A549 (cell line): ENCODE results near the gene ZNF319. TPM values are rescaled to one million over a fixed set of nuclear protein-coding genes. Genes with fewer than 3 reads are reported as not detected.

Experiments used
- ATAC-seq, 2 experiments: fragments of 200-7000 bp in 1 of 2; fragments of >200 bp in 1 of 2; cut with Nextera tagmentation in 1 of 2; cut with Tn5 transposase in 1 of 2; 3 replicates each; pipeline versions ENCODE4 v1.8.0 to v1.9.1; 2018 to 2020; ENCODE audit warnings: mild to moderate bottlenecking in 1 of 2, moderate library complexity in 1 of 2
- CTCF ChIA-PET: fragments of 300-600 bp; sonication (Branson Sonifier 250); formaldehyde crosslinking; extraction: SDS; loops from one replicate; lab custom pipeline; 2021; ENCODE audit warnings: antibody characterized with exemption, inconsistent platforms; lab: Yijun Ruan, JAX
- POLR2A ChIA-PET: fragments of 350-600 bp; formaldehyde crosslinking; extraction: SDS; loops from one replicate; lab custom pipeline; 2021; ENCODE audit warnings: antibody characterized with exemption, inconsistent platforms; lab: Yijun Ruan, JAX
- DNase-seq, 2 experiments: peaks; one replicate each; pipeline versions ENCODE4 v3.0.0 to v3.0.0-alpha.2; 2011 to 2016; ENCODE audit warnings: low read depth in 1 of 2, low spot score in 1 of 2
- FAIRE-seq: peaks from 2 replicates; lab custom pipeline; 2011; peaks lifted over from hg19 to GRCh38; lab: Jason Lieb, UNC
- H3K27ac ChIP-seq, 2 experiments: fragments of >200 bp; sonication (Bioruptor Twin); formaldehyde crosslinking; 3 replicates each; pipeline ENCODE4 v1.5.1; 2016 to 2017
- H3K4me1 ChIP-seq: fragments of >200 bp; sonication (Bioruptor Twin); formaldehyde crosslinking; 3 replicates; pipeline ENCODE4 v1.6.1; 2016
- H3K4me2 ChIP-seq: fragments of >200 bp; sonication (Bioruptor Twin); formaldehyde crosslinking; 3 replicates; pipeline ENCODE4 v1.6.1; 2016
- H3K4me3 ChIP-seq: fragments of >200 bp; sonication (Bioruptor Twin); formaldehyde crosslinking; 3 replicates; pipeline ENCODE4 v1.5.1; 2016
- H3K9me3 ChIP-seq: fragments of >200 bp; sonication (Bioruptor Twin); formaldehyde crosslinking; 3 replicates; pipeline ENCODE4 v1.6.1; 2016
- CBX2 ChIP-seq: fragments of 200-600 bp; sonication (generic); IDR thresholded peaks from 2 replicates; pipeline ENCODE4 v1.6.1; 2016; ENCODE audit warnings: low read depth, mild to moderate bottlenecking, borderline replicate concordance
- CHD4 ChIP-seq: fragments of 200-600 bp; sonication (generic); IDR thresholded peaks from 2 replicates; pipeline ENCODE4 v1.6.1; 2016; ENCODE audit warnings: antibody characterized with exemption, mild to moderate bottlenecking, borderline replicate concordance
- CTCF ChIP-seq: fragments of >200 bp; sonication (Bioruptor Twin); formaldehyde crosslinking; IDR thresholded peaks from 3 replicates; pipeline ENCODE4 v1.5.1; 2016
- EHF ChIP-seq: fragments of 250-450 bp; sonication (Bioruptor Pico); IDR thresholded peaks from 2 replicates; pipeline ENCODE4 v1.5.0; 2020; ENCODE audit warnings: mild to moderate bottlenecking
- FOSB ChIP-seq: fragments of 250-450 bp; sonication (Bioruptor Pico); IDR thresholded peaks from 2 replicates; pipeline ENCODE4 v1.5.0; 2020; ENCODE audit warnings: mild to moderate bottlenecking, moderate library complexity
- FOSL2 ChIP-seq, 2 experiments: fragments of 450-650 bp in 1 of 2; fragments of >200 bp in 1 of 2; sonication (Bioruptor Twin) in 1 of 2; formaldehyde crosslinking; IDR thresholded peaks; 2 replicates each; pipeline versions ENCODE4 v1.5.0 to v1.6.1; 2016 to 2020; ENCODE audit warnings: mild to moderate bottlenecking in 1 of 2, moderate library complexity in 1 of 2
- FOXS1 ChIP-seq: fragments of 250-450 bp; sonication (Bioruptor Pico); IDR thresholded peaks from 2 replicates; pipeline ENCODE4 v1.5.0; 2020; ENCODE audit warnings: mild to moderate bottlenecking, moderate library complexity
- GATA3 ChIP-seq: IDR thresholded peaks from 2 replicates; pipeline ENCODE4 v1.6.1; 2012; ENCODE audit warnings: borderline replicate concordance
- HDAC2 ChIP-seq: fragments of 200-600 bp; sonication (generic); IDR thresholded peaks from 2 replicates; pipeline ENCODE4 v1.6.1; 2016
- HES2 ChIP-seq: fragments of >200 bp; sonication (Bioruptor Twin); formaldehyde crosslinking; IDR thresholded peaks from 2 replicates; pipeline ENCODE4 v1.6.1; 2016
- HMGXB4 ChIP-seq: fragments of 250-450 bp; sonication (Bioruptor Pico); IDR thresholded peaks from 2 replicates; pipeline ENCODE4 v1.5.0; 2021; ENCODE audit warnings: mild to moderate bottlenecking, moderate library complexity, borderline replicate concordance
- HOXB5 ChIP-seq: fragments of 250-450 bp; sonication (Bioruptor Pico); IDR thresholded peaks from 2 replicates; pipeline ENCODE4 v1.5.0; 2020; ENCODE audit warnings: mild to moderate bottlenecking, moderate library complexity
- JUNB ChIP-seq: fragments of >200 bp; sonication (Bioruptor Twin); formaldehyde crosslinking; IDR thresholded peaks from 2 replicates; pipeline ENCODE4 v1.6.1; 2016
- KDM1A ChIP-seq: fragments of 200-600 bp; sonication (generic); IDR thresholded peaks from 2 replicates; pipeline ENCODE4 v1.6.1; 2016; ENCODE audit warnings: low read depth, mild to moderate bottlenecking
- MAFK ChIP-seq: fragments of 450-650 bp; IDR thresholded peaks from 2 replicates; pipeline ENCODE4 v1.6.1; 2014; ENCODE audit not compliant: partially characterized antibody
- MYC ChIP-seq: IDR thresholded peaks from 2 replicates; pipeline ENCODE4 v1.6.1; 2012; ENCODE audit warnings: mild to moderate bottlenecking, inconsistent platforms, low read length, improper control_type of control experiment, borderline replicate concordance
- PBX3 ChIP-seq: IDR thresholded peaks from 2 replicates; pipeline ENCODE4 v1.6.1; 2012
- POLR2AphosphoS2 ChIP-seq: conservative IDR thresholded peaks from 2 replicates; pipeline ENCODE4 v1.6.1; 2012; ENCODE audit warnings: low read length, improper control_type of control experiment, inconsistent platforms
- RAD21 ChIP-seq, 2 experiments: fragments of >200 bp in 1 of 2; sonication (Bioruptor Twin) in 1 of 2; formaldehyde crosslinking in 1 of 2; IDR thresholded peaks in 1 of 2; conservative IDR thresholded peaks in 1 of 2; 2 replicates in 1 of 2; 3 replicates in 1 of 2; pipeline ENCODE4 v1.6.1; 2012 to 2018; ENCODE audit warnings: inconsistent platforms in 1 of 2
- RCOR1 ChIP-seq: fragments of 150-350 bp; IDR thresholded peaks from 2 replicates; pipeline ENCODE4 v1.6.1; 2014; ENCODE audit warnings: antibody characterized with exemption, low read length, low read depth
- REST ChIP-seq: fragments of 200-600 bp; sonication (generic); IDR thresholded peaks from 2 replicates; pipeline ENCODE4 v1.6.1; 2016; ENCODE audit warnings: antibody characterized with exemption, mild to moderate bottlenecking, moderate library complexity
- RFX5 ChIP-seq: fragments of 450-650 bp; IDR thresholded peaks from 2 replicates; pipeline ENCODE4 v1.7.1; 2014; ENCODE audit warnings: antibody characterized with exemption, mild to moderate bottlenecking, moderate library complexity
- ZC3H11A ChIP-seq: fragments of 450-650 bp; IDR thresholded peaks from 2 replicates; pipeline ENCODE4 v1.6.1; 2014; ENCODE audit warnings: antibody characterized with exemption, mild to moderate bottlenecking
- ZFP36 ChIP-seq: fragments of 450-650 bp; IDR thresholded peaks from 2 replicates; pipeline ENCODE4 v1.6.1; 2014; ENCODE audit warnings: borderline replicate concordance; ENCODE audit not compliant: partially characterized antibody
- ZSCAN20 ChIP-seq: fragments of 250-450 bp; sonication (Bioruptor Pico); IDR thresholded peaks from 2 replicates; pipeline ENCODE4 v1.8.0; 2022; ENCODE audit warnings: mild to moderate bottlenecking, moderate library complexity
- WGBS: methylation state at CpG from one replicate; pipeline ENCODE4 v1.1.6; 2017; ENCODE audit errors: missing lambda C conversion rate; 5-methylcytosine and 5-hydroxymethylcytosine counted together
- polyA plus RNA-seq, 4 experiments: library from polyadenylated mRNA; depleted of rRNA in 3 of 4; stranded (reverse); fragments of >200 nt; fragmentation: RNase III in 1 of 4; extraction: RNeasy Plus Mini Kit Qiagen cat#74134 plus additional on column Dnase treatment in 1 of 4; gene quantifications; 2 replicates in 3 of 4; 3 replicates in 1 of 4; pipeline ENCODE4 v1.2.3, GENCODE V29; 2011 to 2017
- TF ChIP-seq, protein P1 (sequence below): fragments of 250-450 bp; sonication (Bioruptor Pico); IDR thresholded peaks from 2 replicates; pipeline ENCODE4 v1.5.0; 2020; ENCODE audit warnings: low read depth, mild to moderate bottlenecking, moderate library complexity

Gene ZNF319
- polyA plus RNA-seq, 2 of the 4 experiments (the other 2 are of a cell fraction), result 10.8 to 11.3 TPM

GRCh38 chr16:57970970-57971369, 29.5 kb downstream of the ZNF319 start, which contains the start of gene CNGB1:
Gene CNGB1 (minus strand): TSS chr16:57971128. CDS start chr16:57967286, 3,842 bp downstream.
- ChIA-PET POLR2A (no interaction called here), CTCF (interaction anchor here (0.7 to 2.3 kb wide), 3 partner anchors 9 to 126 kb away, joined by 3 to 7 read pairs (median 4); no protein-coding TSS in a partner anchor)
- no peak within 1 kb of the TSS for H3K27ac ChIP-seq
- no peaks in the 10 kb centered on the region for H3K9me3 ChIP-seq
- ATAC-seq, result no peak
- no peak for DNase-seq
- FAIRE-seq, result no peak
- no peak for TF ChIP-seq ZC3H11A
- no peak for TF ChIP-seq FOSL2 (IDR thresholded peaks at IDR 0.05)
- TF ChIP-seq FOSL2 (CRISPR knock-in tag; IDR thresholded peaks at IDR 0.05), result no peak
- no peak for TF ChIP-seq EHF
- no peak for TF ChIP-seq GATA3
- TF ChIP-seq RCOR1, result no peak
- no peak for TF ChIP-seq KDM1A
- no peak for TF ChIP-seq FOXS1 (CRISPR knock-in tag)
- TF ChIP-seq CHD4, result no peak
- no peak for TF ChIP-seq HOXB5 (CRISPR knock-in tag)
- TF ChIP-seq PBX3, result no peak
- TF ChIP-seq FOSB (CRISPR knock-in tag), result no peak
- TF ChIP-seq ZFP36, result no peak
- no peak for TF ChIP-seq POLR2AphosphoS2
- TF ChIP-seq RFX5, result no peak
- no peak for TF ChIP-seq JUNB
- no peak for TF ChIP-seq HMGXB4 (CRISPR knock-in tag)
- no peak for TF ChIP-seq MYC
- no peak for TF ChIP-seq REST
- TF ChIP-seq HDAC2, result no peak
- H3K4me3 ChIP-seq, result no peak within 1 kb of the TSS
- 49% methylated on average over 3 of the region's 6 CpGs for WGBS
- no peak within 1 kb of the TSS for H3K4me2 ChIP-seq
- H3K4me1 ChIP-seq, result peaks cover 10% of the 10 kb centered on the region; the same call in 2 of the 3 replicates

DNA sequence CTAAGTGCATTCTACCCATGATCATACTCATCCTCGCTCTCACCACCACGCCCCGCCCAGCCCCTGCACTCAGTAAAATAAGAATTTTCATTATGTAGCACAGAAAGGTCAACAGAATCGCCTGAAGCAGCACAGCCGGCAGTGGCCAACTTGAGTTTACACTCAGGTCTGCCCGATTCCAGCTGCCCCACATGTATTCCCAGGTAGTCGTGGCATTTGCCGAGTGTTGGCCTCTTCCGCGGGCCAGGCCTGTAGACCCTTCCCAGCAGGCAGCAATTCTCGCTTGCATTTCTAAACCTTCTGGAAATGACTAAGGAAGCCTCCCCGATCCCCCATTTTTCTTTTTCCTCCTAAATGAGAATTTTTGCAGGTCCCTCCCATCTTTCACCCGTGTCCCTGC, 30.2 kb downstream of the ZNF319 start:
- DNase-seq (no peak), ATAC-seq (no peak), FAIRE-seq (no peak)
- Histone ChIP-seq H3K27ac (no peak overlapping the region), H3K4me2 (no peak overlapping the region), H3K4me1 (peaks cover 15% of the 10 kb centered on the region; the same call in 2 of the 3 replicates), H3K4me3 (no peak overlapping the region), H3K9me3 (no peaks in the 10 kb centered on the region)
- POLR2A ChIA-PET, result no interaction called here
- 71% methylated on average over 13 of the region's 13 CpGs for WGBS
- CTCF ChIA-PET, result interaction anchor here (0.7 to 2.3 kb wide), 3 partner anchors 9 to 127 kb away, joined by 3 to 7 read pairs (median 4); no protein-coding TSS in a partner anchor
- no peak for TF ChIP-seq ZFP36
- no peak for TF ChIP-seq ZSCAN20 (CRISPR knock-in tag)
- no peak for TF ChIP-seq PBX3
- no peak for TF ChIP-seq MAFK
- TF ChIP-seq, protein P1, sequence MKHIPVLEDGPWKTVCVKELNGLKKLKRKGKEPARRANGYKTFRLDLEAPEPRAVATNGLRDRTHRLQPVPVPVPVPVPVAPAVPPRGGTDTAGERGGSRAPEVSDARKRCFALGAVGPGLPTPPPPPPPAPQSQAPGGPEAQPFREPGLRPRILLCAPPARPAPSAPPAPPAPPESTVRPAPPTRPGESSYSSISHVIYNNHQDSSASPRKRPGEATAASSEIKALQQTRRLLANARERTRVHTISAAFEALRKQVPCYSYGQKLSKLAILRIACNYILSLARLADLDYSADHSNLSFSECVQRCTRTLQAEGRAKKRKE (CRISPR knock-in tag), result no peak
- TF ChIP-seq HES2, result no peak
- TF ChIP-seq CTCF, result no peak
- TF ChIP-seq CBX2, result no peak
- TF ChIP-seq FOSB (CRISPR knock-in tag), result no peak
- no peak for TF ChIP-seq RAD21 (conservative IDR thresholded peaks at IDR 0.05 in 1 of 2, IDR thresholded peaks at IDR 0.05 in 1 of 2)
- TF ChIP-seq EHF, result no peak
- no peak for TF ChIP-seq HOXB5 (CRISPR knock-in tag)
